Measurements from ENCODE around the gene PRM3. TPM values are rescaled to one million over a fixed set of nuclear protein-coding genes. Genes with fewer than 3 reads are reported as not detected.

Gene PRM3
- total RNA-seq, 2 experiments from 2014 or later = not detected

DNA sequence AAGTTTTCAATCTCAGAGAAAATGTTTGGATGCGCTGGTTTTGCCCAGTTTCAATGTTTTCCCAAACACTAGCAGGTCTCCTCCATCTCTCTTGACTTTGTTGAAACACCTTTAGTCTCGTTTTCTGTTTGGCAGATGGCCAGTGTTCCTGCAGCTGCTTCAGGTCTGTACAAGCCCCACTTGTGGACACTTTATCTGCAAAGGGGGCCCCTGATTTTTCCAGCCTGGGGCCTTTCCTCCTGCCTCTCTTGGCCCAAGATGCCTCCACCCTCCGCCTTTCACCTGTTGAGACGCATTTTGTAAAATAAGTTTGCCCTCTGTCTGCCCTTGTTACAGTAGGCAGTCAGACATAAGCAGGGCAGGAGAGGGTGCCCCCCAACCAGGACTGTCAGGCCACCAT is 29.5 kb upstream of the PRM3 start:
- peak overlapping the region; percentile 17; the same call in 1 of the 2 replicates for H2AFZ ChIP-seq (ENCODE audit: low read length)

DNA sequence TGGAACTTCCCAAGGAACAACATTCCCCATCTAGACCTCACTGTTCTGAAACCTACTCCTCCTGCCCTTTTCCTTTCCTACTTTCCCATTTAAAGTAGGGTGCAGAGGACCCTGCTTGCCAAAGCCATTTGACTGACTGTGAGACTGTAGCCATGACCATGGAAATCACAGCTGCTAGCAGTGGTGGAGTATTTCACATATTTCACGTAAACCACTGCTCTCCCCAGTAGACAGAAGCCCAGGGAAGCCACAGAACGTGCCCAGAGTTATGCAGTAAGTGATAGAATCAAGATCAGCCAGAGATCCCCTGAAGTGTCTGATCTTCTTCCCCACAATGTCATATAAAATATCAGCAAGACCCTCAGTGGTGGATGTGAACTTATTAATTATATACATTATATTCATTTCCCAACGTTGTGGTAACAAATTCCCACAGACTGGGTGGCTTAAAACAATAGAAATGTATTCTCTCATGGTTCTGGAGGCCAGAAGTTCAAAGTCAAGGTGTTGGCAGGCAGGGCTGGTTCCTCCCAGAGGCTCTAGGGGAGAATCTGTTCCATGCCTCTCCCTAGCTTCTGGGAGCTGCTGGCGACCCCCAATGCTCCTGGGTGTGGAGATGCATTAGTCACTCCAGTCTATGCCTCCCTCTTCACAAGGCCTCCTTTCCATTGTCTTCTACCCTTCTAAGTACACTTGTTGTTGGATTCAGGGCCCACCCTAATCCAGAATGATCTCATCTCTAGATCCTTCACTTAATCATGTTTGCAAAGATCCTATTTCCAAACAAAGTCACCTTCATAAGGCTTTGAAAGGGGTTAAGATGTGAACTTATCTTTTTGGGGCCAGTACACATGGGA is 28.4 kb upstream of the PRM3 start:
- Histone ChIP-seq H3K9me2 (ENCODE audit: insufficient read depth, low read length) (no peaks in the 10 kb centered on the region), H3K4me2 (ENCODE audit: low read length) (no peak overlapping the region), H3K4me1 (ENCODE audit: insufficient read depth, low read length, poor library complexity, severe bottlenecking) (peaks cover 79% of the 10 kb centered on the region), H4K20me1 (ENCODE audit: insufficient read depth, low read length) (no peaks in the 10 kb centered on the region), H3K4me3 (ENCODE audit: low read depth, low read length, poor library complexity, severe bottlenecking) (no peak overlapping the region), H3K9me3 (ENCODE audit: low read length) (no peaks in the 10 kb centered on the region; the same call in 1 of the 2 replicates), H3K36me3 (ENCODE audit: insufficient read depth, low read length) (no peaks in the 10 kb centered on the region), H2AFZ (ENCODE audit: low read length) (no peak overlapping the region), H3K79me2 (ENCODE audit: insufficient read depth, low read depth, low read length) (no peaks in the 10 kb centered on the region), H3K27ac (ENCODE audit: low read depth, low read length, poor library complexity, severe bottlenecking) (peak overlapping the region; percentile 39)
- ChIA-PET POLR2A (no interaction called here), CTCF (ENCODE audit: unreplicated experiment) (interaction anchor here (0.5 kb wide), 1 partner anchor 490 kb away, joined by 3 read pairs; no protein-coding TSS in a partner anchor)
- BruUV-seq (replicated peaks) = no TSS peak
- DNase-seq (ENCODE audit: low spot score) = no peak
- TF ChIP-seq, protein P1, sequence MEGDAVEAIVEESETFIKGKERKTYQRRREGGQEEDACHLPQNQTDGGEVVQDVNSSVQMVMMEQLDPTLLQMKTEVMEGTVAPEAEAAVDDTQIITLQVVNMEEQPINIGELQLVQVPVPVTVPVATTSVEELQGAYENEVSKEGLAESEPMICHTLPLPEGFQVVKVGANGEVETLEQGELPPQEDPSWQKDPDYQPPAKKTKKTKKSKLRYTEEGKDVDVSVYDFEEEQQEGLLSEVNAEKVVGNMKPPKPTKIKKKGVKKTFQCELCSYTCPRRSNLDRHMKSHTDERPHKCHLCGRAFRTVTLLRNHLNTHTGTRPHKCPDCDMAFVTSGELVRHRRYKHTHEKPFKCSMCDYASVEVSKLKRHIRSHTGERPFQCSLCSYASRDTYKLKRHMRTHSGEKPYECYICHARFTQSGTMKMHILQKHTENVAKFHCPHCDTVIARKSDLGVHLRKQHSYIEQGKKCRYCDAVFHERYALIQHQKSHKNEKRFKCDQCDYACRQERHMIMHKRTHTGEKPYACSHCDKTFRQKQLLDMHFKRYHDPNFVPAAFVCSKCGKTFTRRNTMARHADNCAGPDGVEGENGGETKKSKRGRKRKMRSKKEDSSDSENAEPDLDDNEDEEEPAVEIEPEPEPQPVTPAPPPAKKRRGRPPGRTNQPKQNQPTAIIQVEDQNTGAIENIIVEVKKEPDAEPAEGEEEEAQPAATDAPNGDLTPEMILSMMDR (conservative IDR thresholded peaks at IDR 0.05; ENCODE audit: low read length) = no peak
- no peak for TF ChIP-seq EZH2phosphoT487 (IDR thresholded peaks at IDR 0.05; ENCODE audit: borderline replicate concordance, low read depth, low read length)
- intact Hi-C loops (cut with micrococcal nuclease; ENCODE audit: unreplicated experiment) = no loop called here

More for the DNA sequence above, 29.5 kb upstream of the PRM3 start:
- peaks cover 79% of the 10 kb centered on the region for H3K4me1 ChIP-seq (ENCODE audit: insufficient read depth, low read length, poor library complexity, severe bottlenecking)
- TF ChIP-seq EZH2phosphoT487 (IDR thresholded peaks at IDR 0.05; ENCODE audit: borderline replicate concordance, low read depth, low read length) = no peak
- TF ChIP-seq, protein P1 (conservative IDR thresholded peaks at IDR 0.05; ENCODE audit: low read length) = no peak
- H3K9me2 ChIP-seq (ENCODE audit: insufficient read depth, low read length) = no peaks in the 10 kb centered on the region
- no peaks in the 10 kb centered on the region for H4K20me1 ChIP-seq (ENCODE audit: insufficient read depth, low read length)
- intact Hi-C loops (cut with micrococcal nuclease; ENCODE audit: unreplicated experiment) = no loop called here
- BruUV-seq (replicated peaks) = no TSS peak
- CTCF ChIA-PET (ENCODE audit: unreplicated experiment) = no interaction called here
- no peak for DNase-seq (ENCODE audit: low spot score)
- POLR2A ChIA-PET = no interaction called here
- H3K9me3 ChIP-seq (ENCODE audit: low read length) = peaks cover 11% of the 10 kb centered on the region
- no peaks in the 10 kb centered on the region; the same call in 1 of the 2 replicates for H3K36me3 ChIP-seq (ENCODE audit: insufficient read depth, low read length)
- no peaks in the 10 kb centered on the region for H3K79me2 ChIP-seq (ENCODE audit: insufficient read depth, low read depth, low read length)
- H3K4me3 ChIP-seq (ENCODE audit: low read depth, low read length, poor library complexity, severe bottlenecking) = no peak overlapping the region
- peak overlapping the region; percentile 18 for H3K27ac ChIP-seq (ENCODE audit: low read depth, low read length, poor library complexity, severe bottlenecking)
- peak overlapping the region; percentile 16; the same call in 1 of the 2 replicates for H3K4me2 ChIP-seq (ENCODE audit: low read length)

DNA sequence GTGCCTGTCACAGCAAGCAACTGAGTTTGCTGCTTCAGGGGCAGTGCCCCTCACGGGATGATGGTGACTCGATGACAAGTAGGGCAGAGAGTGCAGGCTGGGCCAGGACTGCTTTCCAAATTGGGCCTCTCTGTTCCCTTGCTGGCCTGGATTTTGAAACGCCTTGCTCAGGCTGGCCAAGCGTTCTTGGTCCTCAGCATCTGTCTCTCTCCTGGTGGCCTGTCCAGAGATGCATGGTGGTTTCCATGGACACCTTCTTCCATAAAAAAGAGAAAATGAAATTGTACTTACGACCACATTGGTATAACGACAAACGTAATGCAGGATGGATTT is 27.1 kb upstream of the PRM3 start:
- no peak for TF ChIP-seq EZH2phosphoT487 (IDR thresholded peaks at IDR 0.05; ENCODE audit: borderline replicate concordance, low read depth, low read length)
- TF ChIP-seq, protein P1 (conservative IDR thresholded peaks at IDR 0.05; ENCODE audit: low read length) = no peak
- Histone ChIP-seq H3K4me1 (ENCODE audit: insufficient read depth, low read length, poor library complexity, severe bottlenecking) (peaks cover 80% of the 10 kb centered on the region), H3K4me2 (ENCODE audit: low read length) (peak overlapping the region; percentile 82), H4K20me1 (ENCODE audit: insufficient read depth, low read length) (no peaks in the 10 kb centered on the region), H3K4me3 (ENCODE audit: low read depth, low read length, poor library complexity, severe bottlenecking) (no peak overlapping the region), H3K27ac (ENCODE audit: low read depth, low read length, poor library complexity, severe bottlenecking) (peak overlapping the region; percentile 96), H3K36me3 (ENCODE audit: insufficient read depth, low read length) (no peaks in the 10 kb centered on the region), H3K9me3 (ENCODE audit: low read length) (no peaks in the 10 kb centered on the region), H3K79me2 (ENCODE audit: insufficient read depth, low read depth, low read length) (no peaks in the 10 kb centered on the region), H2AFZ (ENCODE audit: low read length) (peak overlapping the region; percentile 64; the same call in 1 of the 2 replicates), H3K9me2 (ENCODE audit: insufficient read depth, low read length) (no peaks in the 10 kb centered on the region)
- no peak for DNase-seq (ENCODE audit: low spot score)
- CTCF ChIA-PET (ENCODE audit: unreplicated experiment) = interaction anchor here (1.0 kb wide), 1 partner anchor 8 kb away, joined by 3 read pairs; no protein-coding TSS in a partner anchor
- intact Hi-C loops (cut with micrococcal nuclease; ENCODE audit: unreplicated experiment) = no loop called here
- BruUV-seq (replicated peaks) = no TSS peak
- POLR2A ChIA-PET = interaction anchor here (4.3 kb wide), 1 partner anchor 10 kb away, joined by 79 read pairs; no protein-coding TSS in a partner anchor
